Kidney tubule cell (primary cell): ENCODE data around the gene TCFL5.
A peak's percentile ranks its signal among the peaks of the same experiment; 100 is the strongest.

ENCODE experiments used
- DNase-seq: peaks from one replicate; pipeline ENCODE4 v3.0.0-alpha.2; 2018; ENCODE audit warnings: low spot score

The TCFL5 gene

DNA sequence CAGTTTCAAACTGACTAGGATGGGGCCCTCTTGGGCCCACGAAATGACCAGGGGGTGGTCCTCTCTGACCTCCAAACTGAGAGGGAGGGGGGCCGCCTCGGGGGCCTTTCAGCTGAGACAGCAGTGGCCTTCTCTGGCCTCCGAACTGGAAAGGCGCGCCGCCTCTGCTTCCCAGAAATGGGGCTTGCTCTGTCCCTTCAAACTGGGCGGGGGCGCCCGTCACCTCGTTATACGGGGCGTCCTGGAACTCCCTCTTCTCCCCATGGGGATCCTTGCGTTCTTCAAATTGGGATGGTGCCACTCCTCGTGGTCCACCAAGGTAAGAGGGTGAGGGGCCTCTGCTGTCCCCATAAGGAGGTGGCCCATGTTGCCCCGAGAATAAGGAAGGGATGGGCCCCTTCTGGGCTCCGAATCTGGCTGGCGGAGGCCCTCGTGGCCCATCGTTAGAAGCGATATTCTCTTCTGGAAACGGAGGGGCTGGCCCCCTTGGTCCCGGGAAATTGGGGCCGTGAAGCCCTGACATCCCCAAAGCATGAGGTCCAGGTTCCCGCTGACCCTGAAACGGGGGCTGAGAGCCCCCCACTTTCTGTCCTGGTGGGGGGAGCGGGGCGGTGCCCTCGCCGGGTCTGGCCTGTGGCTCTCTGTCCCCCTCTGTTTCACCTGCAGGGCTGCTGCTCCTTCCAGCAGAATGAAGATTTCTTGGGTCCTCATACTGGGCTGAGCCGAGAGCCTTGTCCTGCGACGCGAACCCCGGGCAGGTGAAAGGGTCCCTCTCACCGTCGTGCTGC is 18.7 kb upstream of the TCFL5 start:
- DNase-seq: no peak

DNA sequence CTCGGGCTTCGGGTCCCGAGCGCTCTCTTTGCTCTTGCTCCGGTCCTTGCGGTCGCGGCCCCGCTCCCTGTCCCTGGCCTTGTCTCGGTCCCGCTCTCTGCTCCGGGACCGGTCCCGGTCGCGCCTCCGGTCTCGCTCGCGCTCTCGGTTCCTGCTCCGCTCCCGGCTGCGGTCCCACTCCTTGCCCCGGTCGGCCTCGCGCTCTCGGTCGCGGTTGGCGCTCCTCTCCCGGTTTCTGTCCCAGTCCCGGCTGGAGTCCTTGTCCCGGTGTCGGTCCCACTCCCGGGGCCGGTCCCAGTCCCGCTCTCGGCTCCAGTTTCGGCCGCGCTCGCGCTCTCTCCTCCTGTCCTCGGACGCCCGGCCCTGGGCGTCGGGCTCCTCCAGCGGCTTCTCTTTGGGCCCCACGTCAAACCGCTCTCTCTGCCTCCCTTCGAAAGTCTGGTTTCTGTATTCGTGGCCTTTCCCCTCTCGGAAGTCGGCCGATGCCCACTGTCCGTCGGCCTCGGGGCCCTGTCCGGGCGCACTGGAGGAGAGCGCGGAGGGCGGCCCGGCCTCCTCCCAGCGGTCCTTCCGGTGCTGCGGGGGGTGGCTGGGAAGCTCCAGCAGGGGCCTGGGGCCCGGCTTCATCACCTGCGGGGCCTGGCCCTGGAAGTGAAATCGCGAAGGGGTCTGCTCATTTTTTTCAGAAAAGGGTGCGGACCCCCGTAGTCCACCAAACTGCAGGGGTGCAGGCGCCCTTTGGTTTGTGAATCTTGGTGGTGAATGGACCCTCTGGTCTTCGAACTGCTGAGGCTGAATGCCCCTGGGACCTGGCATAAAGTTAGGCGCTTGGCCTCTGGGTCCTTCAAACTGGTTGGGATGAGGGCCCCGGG is 17.9 kb upstream of the TCFL5 start:
- no peak for DNase-seq

GRCh38 chr20:62878244-62879038 is 16.8 kb upstream of the TCFL5 start:
- DNase-seq: no peak

GRCh38 chr20:62876902-62877816 is 15.5 kb upstream of the TCFL5 start:
- no peak for DNase-seq

GRCh38 chr20:62876501-62876901 is 14.9 kb upstream of the TCFL5 start:
- no peak for DNase-seq

GRCh38 chr20:62875419-62876361 is 14.1 kb upstream of the TCFL5 start:
- DNase-seq: peak; percentile 73

GRCh38 chr20:62874964-62875344 is 13.3 kb upstream of the TCFL5 start:
- DNase-seq: no peak

DNA sequence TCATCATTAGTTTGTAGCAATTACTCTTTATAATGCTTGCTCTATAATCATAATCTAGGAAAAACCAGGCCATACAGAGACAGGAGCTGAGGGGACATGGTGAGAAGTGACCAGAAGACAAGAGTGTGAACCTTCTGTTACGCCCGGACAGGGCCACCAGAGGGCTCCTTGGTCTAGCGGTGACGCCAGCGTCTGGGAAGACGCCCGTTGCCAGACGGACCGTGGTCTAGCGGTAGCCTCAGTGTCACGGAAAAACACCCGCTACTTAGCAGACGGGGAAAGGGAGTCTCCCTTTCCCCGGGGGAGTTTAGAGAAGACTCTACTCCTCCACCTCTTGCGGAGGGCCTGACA is 12.0 kb upstream of the TCFL5 start:
- peak; percentile 63 for DNase-seq

DNA sequence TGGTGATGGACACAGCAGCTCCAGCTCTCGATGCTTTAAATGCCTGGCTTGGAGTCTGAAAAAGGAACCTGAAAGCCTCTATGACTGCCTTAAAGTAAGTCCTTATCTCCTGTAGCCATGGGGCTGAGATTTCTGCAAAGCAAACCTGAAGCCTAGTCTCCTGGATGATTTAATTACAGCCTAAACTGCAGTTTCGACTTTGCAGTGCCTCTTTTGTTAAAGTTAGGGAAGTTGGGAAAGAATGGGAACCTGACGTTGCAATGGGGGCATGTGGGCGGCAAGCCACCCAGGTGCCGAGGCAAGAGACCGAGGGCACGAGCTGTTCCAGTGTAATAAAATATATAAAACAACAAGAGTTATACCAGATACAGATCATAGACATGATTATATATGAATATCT is 11.7 kb upstream of the TCFL5 start:
- DNase-seq: no peak

- no peak for DNase-seq
These were observed 11.2 kb upstream of the TCFL5 start for GRCh38 chr20:62872862-62873261.

DNA sequence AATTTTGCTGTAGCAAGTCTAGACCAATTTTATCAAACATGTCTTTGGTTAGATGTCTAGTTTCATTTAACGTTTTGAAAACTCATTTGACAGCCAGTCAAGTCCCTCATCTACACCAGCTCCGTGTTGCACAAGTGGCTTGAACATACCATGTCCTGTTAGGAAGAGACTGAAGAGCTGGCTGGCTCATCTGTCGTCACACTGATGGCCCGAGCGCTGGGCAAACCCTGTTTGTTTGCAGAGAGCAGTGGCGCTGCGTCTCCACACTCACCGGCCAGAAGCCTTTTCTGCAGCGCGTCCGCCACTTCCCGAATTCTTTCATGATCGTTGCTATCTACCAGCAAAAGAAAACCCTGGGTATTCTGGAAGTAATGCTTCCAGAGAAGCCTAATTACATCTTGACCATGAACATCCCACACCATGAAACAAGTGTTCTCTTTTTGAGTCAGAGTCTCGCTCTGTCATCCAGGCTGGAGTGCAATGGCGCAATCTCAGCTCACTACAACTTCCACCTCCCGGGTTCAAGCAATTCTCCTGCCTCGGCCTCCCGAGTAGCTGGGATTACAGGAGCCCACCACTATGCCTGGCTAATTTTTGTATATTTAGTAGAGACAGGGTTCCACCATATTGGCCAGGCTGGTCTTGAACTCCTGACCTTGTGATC is 10.7 kb upstream of the TCFL5 start:
- DNase-seq: no peak

GRCh38 chr20:62864207-62864606 is 2.6 kb upstream of the TCFL5 start:
- no peak for DNase-seq

DNA sequence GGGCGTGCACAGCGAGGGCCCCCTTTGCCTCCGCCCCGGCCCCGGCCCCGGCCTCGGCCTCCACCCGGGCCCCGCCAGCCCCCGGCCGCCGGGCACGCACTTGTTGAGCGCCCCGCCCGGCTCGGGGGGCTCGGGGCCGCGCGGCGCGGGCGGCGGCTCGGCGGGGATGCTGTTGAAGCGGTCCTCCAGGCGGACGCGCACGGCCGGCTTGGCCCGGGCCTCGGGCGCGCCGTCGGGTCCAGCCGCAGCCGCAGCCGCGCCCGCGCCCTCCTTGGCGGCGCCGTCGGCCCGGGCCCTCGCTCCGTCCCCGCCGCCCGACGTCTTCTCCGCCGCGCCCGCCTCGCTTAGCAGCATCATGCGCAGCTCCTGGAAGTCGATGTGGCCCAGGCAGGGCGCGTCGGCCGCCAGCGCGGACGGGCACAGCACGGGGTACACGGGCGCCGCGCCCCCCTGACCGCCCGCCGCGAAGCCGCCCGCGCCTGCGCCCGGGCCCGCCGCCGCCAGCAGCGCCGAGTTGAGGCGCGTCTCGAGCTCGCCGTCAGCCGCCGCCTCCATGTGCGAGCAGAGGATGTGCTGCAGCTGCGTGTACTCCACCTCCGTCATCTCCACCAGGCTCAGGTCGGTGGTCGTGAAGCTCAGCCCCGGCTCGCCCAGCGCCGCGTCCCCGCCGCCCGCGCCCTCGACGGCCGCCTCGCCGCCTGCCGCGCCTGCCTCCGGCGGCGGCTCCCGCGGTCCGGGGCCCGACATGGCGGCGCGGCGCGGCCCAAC is 514 bp downstream of the TCFL5 start:
- DNase-seq: peak; percentile 20

DNA sequence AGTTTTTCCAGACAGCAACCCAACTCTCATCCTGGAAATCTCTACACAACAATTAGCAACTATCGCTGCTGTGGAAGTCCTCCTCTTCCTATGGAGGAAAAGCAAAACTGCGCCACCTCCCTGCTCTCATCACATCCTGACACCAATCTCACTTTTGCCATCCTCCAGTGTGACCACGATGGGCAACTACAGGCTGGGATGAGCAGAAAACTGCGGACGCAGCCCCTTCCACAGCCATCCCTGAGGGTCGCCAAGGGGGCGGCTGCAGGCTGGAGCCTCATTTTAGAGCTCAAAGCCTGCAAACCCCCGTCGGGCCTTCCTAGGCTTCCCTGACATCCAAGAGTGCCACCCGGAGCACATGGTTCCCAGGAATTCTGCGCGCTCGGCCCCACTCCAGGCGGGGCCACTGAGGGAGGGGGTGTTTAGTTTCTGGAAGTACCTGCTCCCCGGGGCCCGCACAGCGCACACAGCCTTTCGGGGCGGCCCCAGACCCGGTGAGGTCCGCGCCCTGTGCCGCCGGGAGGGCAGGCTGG is 1.2 kb downstream of the TCFL5 start:
- peak; percentile 27 for DNase-seq

DNA sequence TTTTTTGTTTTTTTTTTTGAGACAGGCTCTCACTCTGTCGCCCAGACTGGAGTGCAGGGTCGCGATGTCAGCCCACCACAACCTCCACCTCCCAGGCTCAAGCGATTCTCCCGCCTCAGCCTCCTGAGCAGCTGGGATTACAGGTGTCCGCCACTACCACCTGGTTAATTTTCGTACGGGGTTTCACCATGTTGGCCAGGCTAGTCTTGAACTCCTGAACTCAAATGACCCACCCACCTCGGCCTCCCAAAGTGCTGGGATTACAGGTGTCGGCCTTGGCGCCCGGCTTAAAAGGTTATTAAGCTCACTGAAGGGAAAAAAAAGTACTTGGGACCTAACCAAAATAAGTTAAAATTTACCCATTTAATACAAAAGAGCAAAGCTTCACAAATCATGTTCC is 1.9 kb downstream of the TCFL5 start:
- no peak for DNase-seq

GRCh38 chr20:62858058-62858830 is 3.4 kb downstream of the TCFL5 start:
- DNase-seq: no peak

- peak; percentile 43 for DNase-seq
These were observed 4.5 kb downstream of the TCFL5 start for GRCh38 chr20:62856931-62857619.
